ENCODE measurements around the gene PAK5.

PAK5 gene

GRCh38 chr20:9611921-9612320 is 227.0 kb downstream of the PAK5 start:
- no peak overlapping the region for H3K4me3 ChIP-seq (ENCODE audit: low read depth, low read length)
- no peak for DNase-seq (ENCODE audit: low read depth)
- TF ChIP-seq, protein P1, sequence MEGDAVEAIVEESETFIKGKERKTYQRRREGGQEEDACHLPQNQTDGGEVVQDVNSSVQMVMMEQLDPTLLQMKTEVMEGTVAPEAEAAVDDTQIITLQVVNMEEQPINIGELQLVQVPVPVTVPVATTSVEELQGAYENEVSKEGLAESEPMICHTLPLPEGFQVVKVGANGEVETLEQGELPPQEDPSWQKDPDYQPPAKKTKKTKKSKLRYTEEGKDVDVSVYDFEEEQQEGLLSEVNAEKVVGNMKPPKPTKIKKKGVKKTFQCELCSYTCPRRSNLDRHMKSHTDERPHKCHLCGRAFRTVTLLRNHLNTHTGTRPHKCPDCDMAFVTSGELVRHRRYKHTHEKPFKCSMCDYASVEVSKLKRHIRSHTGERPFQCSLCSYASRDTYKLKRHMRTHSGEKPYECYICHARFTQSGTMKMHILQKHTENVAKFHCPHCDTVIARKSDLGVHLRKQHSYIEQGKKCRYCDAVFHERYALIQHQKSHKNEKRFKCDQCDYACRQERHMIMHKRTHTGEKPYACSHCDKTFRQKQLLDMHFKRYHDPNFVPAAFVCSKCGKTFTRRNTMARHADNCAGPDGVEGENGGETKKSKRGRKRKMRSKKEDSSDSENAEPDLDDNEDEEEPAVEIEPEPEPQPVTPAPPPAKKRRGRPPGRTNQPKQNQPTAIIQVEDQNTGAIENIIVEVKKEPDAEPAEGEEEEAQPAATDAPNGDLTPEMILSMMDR (IDR thresholded peaks at IDR 0.05; ENCODE audit: insufficient read depth, low read depth, low read length, missing control alignments) = no peak

DNA sequence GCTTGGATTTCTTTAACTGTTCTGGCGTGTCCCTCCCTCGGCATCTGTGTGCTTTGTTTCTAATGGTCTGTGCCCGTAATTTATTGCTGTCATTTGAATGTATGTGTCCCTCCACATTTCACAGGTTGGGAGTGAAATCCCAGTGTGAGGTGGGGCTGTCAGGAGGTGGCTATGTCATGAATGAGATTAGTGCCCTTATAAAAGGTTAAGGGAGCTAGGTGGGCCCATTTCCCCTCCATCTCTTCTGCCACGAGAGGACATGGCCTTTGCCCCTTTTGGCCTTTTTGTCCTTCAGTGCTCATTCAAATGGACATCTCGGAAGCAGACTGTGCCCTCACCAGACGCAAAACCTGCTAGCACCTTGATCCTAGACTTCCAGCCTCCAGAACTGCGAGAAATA is 228.2 kb downstream of the PAK5 start:
- DNase-seq (ENCODE audit: low read depth) = no peak
- TF ChIP-seq, protein P1 (IDR thresholded peaks at IDR 0.05; ENCODE audit: insufficient read depth, low read depth, low read length, missing control alignments) = no peak
- H3K4me3 ChIP-seq (ENCODE audit: low read depth, low read length) = no peak overlapping the region

- DNase-seq (ENCODE audit: low read depth) = peak; percentile 86
- no peak overlapping the region for H3K4me3 ChIP-seq (ENCODE audit: low read depth, low read length)
- TF ChIP-seq, protein P1 (IDR thresholded peaks at IDR 0.05; ENCODE audit: insufficient read depth, low read depth, low read length, missing control alignments) = peak; percentile 46
Observed at GRCh38 chr20:9609887-9610502, 228.9 kb downstream of the PAK5 start.

DNA sequence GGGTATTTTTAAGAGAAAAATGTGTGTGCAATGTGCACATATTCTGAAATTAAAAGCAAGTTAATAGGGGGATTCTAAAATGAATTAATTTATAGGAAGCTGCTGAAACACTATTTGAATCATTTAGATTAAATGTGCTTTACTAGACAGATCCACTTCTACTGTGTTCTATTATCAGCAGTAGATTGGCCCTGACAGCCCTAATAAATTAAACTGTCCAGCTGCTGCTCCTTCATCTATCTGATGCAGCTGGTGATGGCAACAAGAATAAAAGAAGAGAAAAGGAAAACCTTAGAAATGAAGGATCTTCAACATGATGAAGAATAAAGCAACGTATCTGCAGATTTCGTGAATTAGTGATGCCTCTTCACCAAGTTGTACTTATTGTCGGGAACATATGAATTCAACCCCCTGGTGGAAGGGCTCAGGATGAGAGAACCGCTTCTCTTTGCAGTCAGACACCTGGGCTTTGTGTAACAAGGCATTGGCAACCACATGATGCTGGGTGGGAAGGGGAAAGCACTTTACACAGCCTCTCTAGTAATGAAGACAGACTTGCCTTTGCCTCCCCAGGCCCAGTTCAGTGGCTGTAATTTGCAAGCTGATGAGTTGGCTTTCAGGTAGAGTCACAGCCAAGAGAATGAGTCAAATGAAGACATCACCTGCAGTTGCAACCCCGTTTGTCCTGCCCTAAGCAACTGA is 230.1 kb downstream of the PAK5 start:
- TF ChIP-seq, protein P1 (IDR thresholded peaks at IDR 0.05; ENCODE audit: insufficient read depth, low read depth, low read length, missing control alignments) = no peak
- peak; percentile 20 for DNase-seq (ENCODE audit: low read depth)
- H3K4me3 ChIP-seq (ENCODE audit: low read depth, low read length) = no peak overlapping the region

GRCh38 chr20:9602847-9603183 is 236.1 kb downstream of the PAK5 start:
- DNase-seq (ENCODE audit: low read depth) = no peak
- TF ChIP-seq, protein P1 (IDR thresholded peaks at IDR 0.05; ENCODE audit: insufficient read depth, low read depth, low read length, missing control alignments) = no peak
- H3K4me3 ChIP-seq (ENCODE audit: low read depth, low read length) = no peak overlapping the region

- H3K4me3 ChIP-seq (ENCODE audit: low read depth, low read length) = no peak overlapping the region
- TF ChIP-seq, protein P1 (IDR thresholded peaks at IDR 0.05; ENCODE audit: insufficient read depth, low read depth, low read length, missing control alignments) = no peak
- no peak for DNase-seq (ENCODE audit: low read depth)
Observed at GRCh38 chr20:9600562-9600961, 238.3 kb downstream of the PAK5 start.

GRCh38 chr20:9597547-9597946 is 241.3 kb downstream of the PAK5 start:
- TF ChIP-seq, protein P1 (IDR thresholded peaks at IDR 0.05; ENCODE audit: insufficient read depth, low read depth, low read length, missing control alignments) = no peak
- no peak for DNase-seq (ENCODE audit: low read depth)

More at GRCh38 chr20:9597547-9597946, 241.3 kb downstream of the PAK5 start:
- no peak overlapping the region for H3K4me3 ChIP-seq (ENCODE audit: low read depth, low read length)
